Aorta (tissue), 5 donors: ENCODE measurements around the gene TNRC6A. TPM values are rescaled to one million over a fixed set of nuclear protein-coding genes. Genes with fewer than 3 reads are reported as not detected.
"Not testable (repeated sequence)": the region's sequence is repeated elsewhere in the genome, so short reads cannot be mapped to it uniquely, and the experiment has no call there.

Source experiments
- ATAC-seq: fragments of 200-7000 bp; cut with Tn5 transposase; one replicate; pipeline ENCODE4 v1.9.1; 2022; ENCODE audit warnings: moderate library complexity; ENCODE audit not compliant: low FRiP score
- DNase-seq, 2 donors: peaks; one replicate each; pipeline ENCODE4 v3.0.0-alpha.2; 2020
- H3K27ac ChIP-seq, 2 donors: one replicate each; pipeline ENCODE4 v1.5.1; 2013; ENCODE audit warnings: low read length in 2 of 2, mild to moderate bottlenecking in 2 of 2, moderate library complexity in 2 of 2, control low read depth in 1 of 2, inconsistent platforms in 1 of 2, low read depth in 1 of 2
- H3K27me3 ChIP-seq, 2 donors: one replicate each; pipeline ENCODE4 v1.6.1; 2013; ENCODE audit warnings: control low read depth in 1 of 2, low read length in 1 of 2, mild to moderate bottlenecking in 1 of 2, moderate library complexity in 1 of 2; ENCODE audit not compliant: insufficient read depth in 2 of 2, control insufficient read depth in 1 of 2
- H3K36me3 ChIP-seq, 2 donors: one replicate each; pipeline ENCODE4 v1.6.1; 2013; ENCODE audit warnings: control low read depth in 1 of 2, low read length in 1 of 2, mild to moderate bottlenecking in 1 of 2; ENCODE audit not compliant: insufficient read depth in 2 of 2, control insufficient read depth in 1 of 2
- H3K4me1 ChIP-seq, 2 donors: one replicate each; pipeline ENCODE4 v1.6.1; 2013; ENCODE audit warnings: low read length in 2 of 2, control low read depth in 1 of 2, mild to moderate bottlenecking in 1 of 2, moderate library complexity in 1 of 2; ENCODE audit not compliant: insufficient read depth in 2 of 2, control insufficient read depth in 1 of 2
- H3K4me3 ChIP-seq, 2 donors: one replicate each; pipeline ENCODE4 v1.5.1; 2013; ENCODE audit warnings: low read length in 2 of 2, control low read depth in 1 of 2, mild to moderate bottlenecking in 1 of 2
- H3K9me3 ChIP-seq: one replicate; pipeline ENCODE4 v1.6.1; 2013; ENCODE audit warnings: mild to moderate bottlenecking, low read length; ENCODE audit not compliant: control insufficient read depth
- WGBS, 2 donors: extraction: QIAGEN DNeasy Blood & Tissue Kit; methylation state at CpG; one replicate each; pipeline ENCODE4 v1.1.7; 2013; 5-methylcytosine and 5-hydroxymethylcytosine counted together
- intact Hi-C, 2 donors: fragments of 100-400 bp; cut with DNase I; formaldehyde crosslinking; loops; one replicate each; pipeline versions ENCODE4 v1.14.2 to v1.15.0; 2022
- polyA plus RNA-seq, 2 donors: library from polyadenylated mRNA; stranded (reverse); fragments of 200-250 nt; gene quantifications; one replicate each; pipeline ENCODE4 v1.2.3, GENCODE V29; 2013
- total RNA-seq, 2 donors: library from RNA; stranded (reverse); fragmentation: NEBNext Ultra II Directional; extraction: Animal tissue kit (Norgen Biotek cat#: 25700); gene quantifications; one replicate each; pipeline ENCODE4 v1.2.1, GENCODE V29; 2021
- donor health status: healthy with polysubstance abuse.
- donor health status: Bipolar disorder and iron deficiency.
- donor health status: DM: no; HTN: no; CAD: no.
- donor health status: DM: no; HTN: no; CAD: no.
- donor health status: DM: yes; HTN: yes; CAD: no.

TNRC6A gene
- total and polyA plus RNA-seq, 4 donors = 8.8 to 98.3 (median 52.3) TPM

GRCh38 chr16:24845031-24845365, 115.5 kb downstream of the TNRC6A start:
- H3K27ac ChIP-seq, H3K36me3 ChIP-seq, H3K4me3 ChIP-seq, H3K27me3 ChIP-seq, ATAC-seq, H3K9me3 ChIP-seq, H3K4me1 ChIP-seq, DNase-seq: not testable (repeated sequence)
- WGBS, 2 donors = 91 to 93% methylated on average over 2 of the region's 2 CpGs
- intact Hi-C loops = loop anchor here in 1 of 2 donors (10.0 kb wide), 1 partner anchor 60 kb away; no protein-coding TSS in a partner anchor

DNA sequence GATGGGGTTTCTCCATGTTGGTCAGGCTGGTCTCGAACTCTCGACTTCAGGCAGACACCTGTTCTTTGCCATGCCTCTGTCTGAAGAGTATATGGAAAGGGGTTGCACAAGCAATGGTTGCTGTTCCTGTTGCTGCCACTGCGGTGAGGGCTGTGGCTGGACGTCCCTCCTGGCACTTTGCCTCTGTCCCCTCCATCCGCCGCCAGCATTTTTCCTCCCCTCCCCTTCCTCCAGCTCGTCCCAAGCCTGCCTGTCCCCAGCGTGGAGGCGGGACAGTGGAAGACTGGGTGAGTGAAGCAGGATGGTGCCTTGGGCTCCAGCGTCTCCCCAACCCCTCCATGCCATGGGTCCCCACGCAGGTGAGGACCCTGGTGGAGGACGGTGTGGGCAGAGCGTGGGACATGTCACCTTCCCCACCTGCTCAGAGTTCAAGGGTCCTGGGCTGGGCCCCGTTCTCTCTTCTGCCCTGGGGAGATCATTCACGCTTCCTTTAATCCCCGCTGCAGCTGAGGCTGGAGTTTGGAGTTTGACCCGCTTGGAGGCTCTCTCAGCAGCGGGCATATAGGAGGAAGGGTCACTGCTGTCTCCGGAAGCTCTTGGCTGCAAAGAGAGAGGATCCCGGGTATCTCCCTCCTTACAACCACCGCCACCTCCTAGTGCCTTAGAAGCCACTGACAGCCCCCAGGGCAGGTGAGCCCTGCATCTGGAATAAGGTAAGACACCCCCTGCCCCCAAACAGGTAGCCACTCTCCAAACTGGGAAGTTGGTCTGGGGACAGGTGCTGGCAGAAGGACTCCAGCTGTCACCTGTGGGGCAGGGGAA, 116.5 kb downstream of the TNRC6A start, which contains the start of gene SLC5A11:
TSS of gene SLC5A11 (plus strand) at position 238 of the 822 bp plus-strand sequence. CDS start 12,681 bp downstream, outside the sequence.
- no peaks in the 10 kb centered on the region for H3K36me3 ChIP-seq
- ATAC-seq (no peak), DNase-seq (no peak)
- no peak within 1 kb of the TSS for H3K27ac ChIP-seq
- H3K9me3 ChIP-seq = no peaks in the 10 kb centered on the region
- no peaks in the 10 kb centered on the region for H3K27me3 ChIP-seq
- 69% methylated on average over 21 of the region's 21 CpGs for WGBS, 2 donors
- no peaks in the 10 kb centered on the region for H3K4me1 ChIP-seq
- no peak within 1 kb of the TSS for H3K4me3 ChIP-seq
- intact Hi-C loops = loop anchor here in 1 of 2 donors (10.0 kb wide), 1 partner anchor 59 kb away; no protein-coding TSS in a partner anchor

- H3K9me3 ChIP-seq = no peaks in the 10 kb centered on the region
- H3K27me3 ChIP-seq = no peaks in the 10 kb centered on the region
- no peaks in the 10 kb centered on the region for H3K4me1 ChIP-seq
- DNase-seq (no peak), ATAC-seq (no peak)
- H3K27ac ChIP-seq = no peak overlapping the region
- no peak overlapping the region for H3K4me3 ChIP-seq
- 66 to 74% methylated on average over 8 of the region's 8 CpGs for WGBS, 2 donors
- no peaks in the 10 kb centered on the region for H3K36me3 ChIP-seq
- intact Hi-C loops = loop anchor here in 1 of 2 donors (10.0 kb wide), 1 partner anchor 58 kb away; no protein-coding TSS in a partner anchor
Measured at GRCh38 chr16:24846548-24847357, 117.3 kb downstream of the TNRC6A start.

DNA sequence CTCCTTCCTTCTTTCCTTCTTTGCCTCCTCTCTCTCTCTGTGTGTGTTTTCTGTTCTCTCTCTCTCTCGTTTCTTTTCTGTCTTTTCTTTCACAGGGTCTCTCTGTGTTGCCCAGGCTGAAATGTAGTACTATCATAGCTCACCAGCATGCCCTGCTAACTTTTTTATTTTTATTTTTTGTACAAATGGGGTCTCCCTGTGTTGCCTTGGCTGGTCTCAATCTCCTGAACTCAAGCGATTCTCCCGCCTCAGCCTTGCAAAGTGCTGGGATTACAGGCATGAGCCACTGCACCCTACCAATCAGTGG, 117.9 kb downstream of the TNRC6A start:
- Histone ChIP-seq H3K9me3 (no peaks in the 10 kb centered on the region), H3K27ac (no peak overlapping the region), H3K4me1 (no peaks in the 10 kb centered on the region), H3K36me3 (no peaks in the 10 kb centered on the region), H3K4me3 (no peak overlapping the region), H3K27me3 (no peaks in the 10 kb centered on the region)
- ATAC-seq (no peak), DNase-seq (no peak)
- 82 to 88% methylated on average over 3 of the region's 3 CpGs for WGBS, 2 donors
- intact Hi-C loops = loop anchor here in 1 of 2 donors (10.0 kb wide), 1 partner anchor 57 kb away; no protein-coding TSS in a partner anchor

GRCh38 chr16:24848065-24848464, 118.6 kb downstream of the TNRC6A start:
- intact Hi-C loops = loop anchor here in 1 of 2 donors (10.0 kb wide), 1 partner anchor 57 kb away; no protein-coding TSS in a partner anchor
- H3K36me3 ChIP-seq = no peaks in the 10 kb centered on the region

GRCh38 chr16:24849641-24850040, 120.2 kb downstream of the TNRC6A start:
- 92 to 94% methylated on average over 5 of the region's 5 CpGs for WGBS, 2 donors

More at GRCh38 chr16:24848065-24848464, 118.6 kb downstream of the TNRC6A start:
- no peaks in the 10 kb centered on the region for H3K9me3 ChIP-seq
- no peaks in the 10 kb centered on the region for H3K4me1 ChIP-seq
- no peaks in the 10 kb centered on the region for H3K27me3 ChIP-seq
- 71 to 77% methylated on average over 5 of the region's 5 CpGs for WGBS, 2 donors
- DNase-seq = no peak
- no peak overlapping the region for H3K27ac ChIP-seq
- no peak overlapping the region for H3K4me3 ChIP-seq
- ATAC-seq = no peak

GRCh38 chr16:24850289-24850938, 121.0 kb downstream of the TNRC6A start:
- H3K36me3 ChIP-seq = no peaks in the 10 kb centered on the region
- intact Hi-C loops = no loop called here
- ATAC-seq (no peak), DNase-seq (no peak)
- no peaks in the 10 kb centered on the region for H3K27me3 ChIP-seq
- no peaks in the 10 kb centered on the region for H3K4me1 ChIP-seq
- WGBS, 2 donors = 64 to 69% methylated on average over 9 of the region's 9 CpGs
- no peak overlapping the region for H3K27ac ChIP-seq
- no peaks in the 10 kb centered on the region for H3K9me3 ChIP-seq
- no peak overlapping the region for H3K4me3 ChIP-seq

More at GRCh38 chr16:24849641-24850040, 120.2 kb downstream of the TNRC6A start:
- Histone ChIP-seq H3K36me3 (no peaks in the 10 kb centered on the region), H3K9me3 (no peaks in the 10 kb centered on the region), H3K27me3 (no peaks in the 10 kb centered on the region), H3K4me1 (no peaks in the 10 kb centered on the region), H3K27ac (no peak overlapping the region), H3K4me3 (no peak overlapping the region)
- intact Hi-C loops = loop anchor here in 1 of 2 donors (10.0 kb wide), 1 partner anchor 55 kb away; no protein-coding TSS in a partner anchor
- ATAC-seq (no peak), DNase-seq (no peak)

- whole genome bisulfite sequencing, 2 donors = 69 to 78% methylated on average over 8 of the region's 8 CpGs
- Histone ChIP-seq H3K27me3 (no peaks in the 10 kb centered on the region), H3K4me3 (no peak overlapping the region), H3K36me3 (no peaks in the 10 kb centered on the region), H3K27ac (no peak overlapping the region), H3K4me1 (no peaks in the 10 kb centered on the region), H3K9me3 (no peaks in the 10 kb centered on the region)
- intact Hi-C loops = no loop called here
- ATAC-seq (no peak), DNase-seq (no peak)
Measured at GRCh38 chr16:24851700-24852099, 122.2 kb downstream of the TNRC6A start.
